Measurements from ENCODE around the gene TOGARAM2. TPM values are rescaled to one million over a fixed set of nuclear protein-coding genes. Genes with fewer than 3 reads are reported as not detected.

Gene TOGARAM2
- polyA plus RNA-seq, 1 donor (not counting 4 experiments of a cell fraction or from before 2014, with no cell fraction given) = 0.10 TPM

DNA sequence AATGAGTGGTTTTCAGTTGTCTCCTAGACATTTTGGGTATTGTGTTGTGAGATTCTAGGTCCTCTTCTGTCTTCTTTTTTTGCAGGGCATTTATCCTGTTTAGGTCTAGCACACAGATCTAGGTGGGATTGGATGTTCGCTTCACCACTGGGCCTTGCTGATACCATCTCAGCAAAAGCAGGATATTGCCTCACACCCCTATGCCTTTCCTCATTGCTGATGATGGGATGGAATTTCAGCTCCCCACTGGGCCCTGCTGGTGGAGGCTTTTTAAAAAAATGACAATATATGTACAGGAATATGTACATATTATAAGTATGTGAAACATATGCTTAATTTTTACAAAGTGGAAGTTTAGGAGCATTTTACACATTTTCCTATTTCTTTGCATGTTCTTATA lies 5.4 kb upstream of the TOGARAM2 start:
- Histone ChIP-seq H3K4me3 (ENCODE audit: control insufficient read depth in 2 of 3, extremely low read depth in 1 of 3, insufficient read depth in 2 of 3, low read depth in 1 of 3, low read length in 3 of 3) (no peak overlapping the region), H3K9ac (ENCODE audit: control insufficient read depth, extremely low read depth, insufficient read depth, low read length) (no peak overlapping the region), H2AFZ (ENCODE audit: control insufficient read depth, low read length) (no peak overlapping the region), H3K79me2 (ENCODE audit: control insufficient read depth, insufficient read depth, low read length) (no peaks in the 10 kb centered on the region), H3K9me1 (ENCODE audit: control insufficient read depth, extremely low read depth, insufficient read depth, low read length) (no peaks in the 10 kb centered on the region), H3K27ac (ENCODE audit: control insufficient read depth, insufficient read depth, low read length) (no peak overlapping the region), H3K9me3 (ENCODE audit: control insufficient read depth, low read depth, low read length) (no peaks in the 10 kb centered on the region), H4K20me1 (ENCODE audit: control insufficient read depth, extremely low read depth, insufficient read depth, low read length) (no peaks in the 10 kb centered on the region), H3K4me1 (ENCODE audit: control insufficient read depth, extremely low read depth, insufficient read depth, low read length) (peaks cover 16% of the 10 kb centered on the region), H3K36me3 (ENCODE audit: control insufficient read depth in 2 of 2, extremely low read depth in 1 of 2, insufficient read depth in 2 of 2, low read length in 2 of 2) (no peaks in the 10 kb centered on the region), H3K27me3 (ENCODE audit: control insufficient read depth, extremely low read depth, insufficient read depth, low read length) (no peaks in the 10 kb centered on the region), H3K4me2 (ENCODE audit: control insufficient read depth, extremely low read depth, insufficient read depth, low read depth, low read length) (no peak overlapping the region)
- FAIRE-seq = no peak
- dilution Hi-C loops (cut with MboI; ENCODE audit: extremely low pct_ligation_motif_present, low sequenced_read_pairs) = no loop called here
- DNase-seq (ENCODE audit: low read depth, low spot score) = no peak
- no peak for TF ChIP-seq EZH2 (IDR thresholded peaks at IDR 0.05; ENCODE audit: low read length)
- TF ChIP-seq, protein P1, sequence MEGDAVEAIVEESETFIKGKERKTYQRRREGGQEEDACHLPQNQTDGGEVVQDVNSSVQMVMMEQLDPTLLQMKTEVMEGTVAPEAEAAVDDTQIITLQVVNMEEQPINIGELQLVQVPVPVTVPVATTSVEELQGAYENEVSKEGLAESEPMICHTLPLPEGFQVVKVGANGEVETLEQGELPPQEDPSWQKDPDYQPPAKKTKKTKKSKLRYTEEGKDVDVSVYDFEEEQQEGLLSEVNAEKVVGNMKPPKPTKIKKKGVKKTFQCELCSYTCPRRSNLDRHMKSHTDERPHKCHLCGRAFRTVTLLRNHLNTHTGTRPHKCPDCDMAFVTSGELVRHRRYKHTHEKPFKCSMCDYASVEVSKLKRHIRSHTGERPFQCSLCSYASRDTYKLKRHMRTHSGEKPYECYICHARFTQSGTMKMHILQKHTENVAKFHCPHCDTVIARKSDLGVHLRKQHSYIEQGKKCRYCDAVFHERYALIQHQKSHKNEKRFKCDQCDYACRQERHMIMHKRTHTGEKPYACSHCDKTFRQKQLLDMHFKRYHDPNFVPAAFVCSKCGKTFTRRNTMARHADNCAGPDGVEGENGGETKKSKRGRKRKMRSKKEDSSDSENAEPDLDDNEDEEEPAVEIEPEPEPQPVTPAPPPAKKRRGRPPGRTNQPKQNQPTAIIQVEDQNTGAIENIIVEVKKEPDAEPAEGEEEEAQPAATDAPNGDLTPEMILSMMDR (optimal IDR thresholded peaks at IDR 0.05 in 1 of 3, IDR thresholded peaks at IDR 0.05 in 1 of 3, conservative IDR thresholded peaks at IDR 0.05 in 1 of 3; ENCODE audit: extremely low read depth in 1 of 3, insufficient read depth in 2 of 3, low read length in 3 of 3) = no peak

DNA sequence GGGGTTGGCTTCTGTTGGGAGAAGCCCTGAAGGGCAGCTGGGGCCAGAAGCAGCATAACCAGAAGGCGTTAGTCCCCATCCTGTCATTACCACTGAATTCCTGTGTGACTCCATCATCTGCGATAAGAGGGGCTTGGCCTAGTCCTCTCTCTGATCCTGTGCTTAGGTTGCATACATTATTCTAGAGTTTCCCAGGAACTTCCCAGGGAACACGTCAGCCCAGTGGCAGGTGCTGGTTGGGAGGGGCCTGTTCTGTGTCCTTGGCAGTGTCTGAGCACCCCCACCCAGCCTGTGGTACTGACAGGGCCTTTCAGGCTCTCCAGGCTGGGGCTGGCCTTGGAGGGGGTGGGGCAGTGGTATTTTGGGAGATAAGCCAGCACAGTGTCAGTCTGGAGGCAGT lies 4.5 kb upstream of the TOGARAM2 start:
- FAIRE-seq (peak; percentile 96), DNase-seq (ENCODE audit: low read depth, low spot score) (peak; percentile 97)
- Histone ChIP-seq H3K4me2 (ENCODE audit: control insufficient read depth, extremely low read depth, insufficient read depth, low read depth, low read length) (peak overlapping the region; percentile 48), H3K27ac (ENCODE audit: control insufficient read depth, insufficient read depth, low read length) (peak overlapping the region; percentile 70), H3K9me3 (ENCODE audit: control insufficient read depth, low read depth, low read length) (no peaks in the 10 kb centered on the region), H3K27me3 (ENCODE audit: control insufficient read depth, extremely low read depth, insufficient read depth, low read length) (no peaks in the 10 kb centered on the region), H3K79me2 (ENCODE audit: control insufficient read depth, insufficient read depth, low read length) (no peaks in the 10 kb centered on the region), H3K4me1 (ENCODE audit: control insufficient read depth, extremely low read depth, insufficient read depth, low read length) (peaks cover 16% of the 10 kb centered on the region), H2AFZ (ENCODE audit: control insufficient read depth, low read length) (no peak overlapping the region), H4K20me1 (ENCODE audit: control insufficient read depth, extremely low read depth, insufficient read depth, low read length) (no peaks in the 10 kb centered on the region), H3K36me3 (ENCODE audit: control insufficient read depth in 2 of 2, extremely low read depth in 1 of 2, insufficient read depth in 2 of 2, low read length in 2 of 2) (no peaks in the 10 kb centered on the region), H3K9me1 (ENCODE audit: control insufficient read depth, extremely low read depth, insufficient read depth, low read length) (no peaks in the 10 kb centered on the region), H3K9ac (ENCODE audit: control insufficient read depth, extremely low read depth, insufficient read depth, low read length) (peak overlapping the region; percentile 28), H3K4me3 (ENCODE audit: control insufficient read depth in 2 of 3, extremely low read depth in 1 of 3, insufficient read depth in 2 of 3, low read depth in 1 of 3, low read length in 3 of 3) (no peak overlapping the region)
- dilution Hi-C loops (cut with MboI; ENCODE audit: extremely low pct_ligation_motif_present, low sequenced_read_pairs) = no loop called here
- no peak for TF ChIP-seq EZH2 (IDR thresholded peaks at IDR 0.05; ENCODE audit: low read length)
- TF ChIP-seq, protein P1 (optimal IDR thresholded peaks at IDR 0.05 in 1 of 3, IDR thresholded peaks at IDR 0.05 in 1 of 3, conservative IDR thresholded peaks at IDR 0.05 in 1 of 3; ENCODE audit: extremely low read depth in 1 of 3, insufficient read depth in 2 of 3, low read length in 3 of 3) = no peak

All from keratinocyte (primary cell).